H1 (cell line): Measurements from ENCODE around the gene MUC5B. TPM values are rescaled to one million over a fixed set of nuclear protein-coding genes. Genes with fewer than 3 reads are reported as not detected.

Experiments used
- CTCF ChIA-PET: fragments of 300-600 bp; sonication (Branson Sonifier 250); formaldehyde crosslinking; loops from one replicate; lab custom pipeline; 2021; ENCODE audit not compliant: partially characterized antibody; lab: Charles Lee
- POLR2A ChIA-PET: fragments of 300-600 bp; sonication (Branson Sonifier 250); formaldehyde crosslinking; loops from one replicate; lab custom pipeline; 2021; ENCODE audit warnings: inconsistent platforms; ENCODE audit not compliant: partially characterized antibody; lab: Charles Lee
- DNase-seq, 2 experiments: peaks; one replicate each; pipeline versions ENCODE4 v3.0.0 to v3.0.0-alpha.2; 2010 to 2022; ENCODE audit warnings: low spot score in 2 of 2, low read depth in 1 of 2, mixed read lengths in 1 of 2
- FAIRE-seq: peaks from 2 replicates; lab custom pipeline; 2011; peaks lifted over from hg19 to GRCh38; lab: Jason Lieb, UNC
- H2AFZ ChIP-seq: 2 replicates; pipeline ENCODE4 v1.8.1; 2012; ENCODE audit warnings: low read length, inconsistent platforms
- H2AK5ac ChIP-seq: 2 replicates; pipeline ENCODE4 v1.6.1; 2013; ENCODE audit warnings: low read depth, low read length
- H2BK120ac ChIP-seq: replicated peaks from 2 replicates; pipeline ENCODE3; 2013; ENCODE audit warnings: low read depth, low read length, inconsistent platforms
- H2BK12ac ChIP-seq: 2 replicates; pipeline ENCODE4 v1.6.1; 2013; ENCODE audit warnings: low read depth, low read length
- H2BK15ac ChIP-seq: 2 replicates; pipeline ENCODE4 v1.6.1; 2013; ENCODE audit warnings: low read length
- H2BK20ac ChIP-seq: 2 replicates; pipeline ENCODE4 v1.6.1; 2013; ENCODE audit warnings: low read length
- H2BK5ac ChIP-seq: 2 replicates; pipeline ENCODE4 v1.6.1; 2013; ENCODE audit warnings: low read depth, low read length
- H3K14ac ChIP-seq: 2 replicates; pipeline ENCODE4 v1.6.1; 2013; ENCODE audit warnings: inconsistent platforms; ENCODE audit not compliant: insufficient read length
- H3K18ac ChIP-seq: 2 replicates; pipeline ENCODE4 v1.6.1; 2013; ENCODE audit warnings: low read length; ENCODE audit errors: extremely low read depth
- H3K23ac ChIP-seq: 2 replicates; pipeline ENCODE4 v1.6.1; 2013; ENCODE audit warnings: inconsistent platforms; ENCODE audit not compliant: insufficient read length
- H3K23me2 ChIP-seq: 2 replicates; pipeline ENCODE4 v1.6.1; 2013; ENCODE audit warnings: low read depth, low read length
- H3K27ac ChIP-seq: 2 replicates; pipeline ENCODE4 v1.6.1; 2011; ENCODE audit warnings: low read depth, low read length, inconsistent platforms
- H3K27me3 ChIP-seq, 4 experiments: replicated peaks in 1 of 4; 1 replicate in 1 of 4; 2 replicates in 3 of 4; pipeline versions ENCODE4 v1.6.1 to v1.8.1; 2011 to 2013; ENCODE audit warnings: low read length in 3 of 4, mild to moderate bottlenecking in 3 of 4, inconsistent platforms in 2 of 4, mixed read lengths in 2 of 4, moderate library complexity in 1 of 4; ENCODE audit not compliant: control insufficient read depth in 3 of 4, insufficient read depth in 3 of 4; ENCODE audit errors: extremely low read depth in 1 of 4
- H3K36me3 ChIP-seq, 4 experiments: 2 replicates each; pipeline versions ENCODE4 v1.6.1 to v1.8.1; 2011 to 2013; ENCODE audit warnings: mild to moderate bottlenecking in 4 of 4, low read length in 3 of 4, moderate library complexity in 2 of 4, control low read depth in 1 of 4, inconsistent platforms in 1 of 4; ENCODE audit not compliant: insufficient read depth in 4 of 4, control insufficient read depth in 2 of 4
- H3K4ac ChIP-seq: replicated peaks from 2 replicates; pipeline ENCODE3; 2013; ENCODE audit warnings: low read length, low read depth, mixed read lengths, inconsistent platforms; ENCODE audit not compliant: insufficient read length
- H3K4me1 ChIP-seq, 4 experiments: replicated peaks in 1 of 4; 1 replicate in 1 of 4; 2 replicates in 3 of 4; pipeline versions ENCODE4 v1.6.1 to v1.8.1; 2011 to 2013; ENCODE audit warnings: low read length in 3 of 4, inconsistent platforms in 2 of 4, mixed read lengths in 1 of 4; ENCODE audit not compliant: insufficient read depth in 4 of 4, control insufficient read depth in 3 of 4
- H3K4me2 ChIP-seq, 2 experiments: 2 replicates each; pipeline versions ENCODE4 v1.6.1 to v1.8.1; 2011 to 2013; ENCODE audit warnings: low read depth in 2 of 2, low read length in 2 of 2, control low read depth in 1 of 2, inconsistent platforms in 1 of 2, mild to moderate bottlenecking in 1 of 2; ENCODE audit not compliant: insufficient read depth in 1 of 2
- H3K4me3 ChIP-seq, 4 experiments: fragments of 200-600, 300-600 bp in 1 of 4; sonication (generic), shearing (Covaris generic), sonication (Bioruptor Twin) in 1 of 4; 2 replicates each; pipeline versions ENCODE4 v1.5.1 to v1.8.1; 2011 to 2016; ENCODE audit warnings: low read length in 4 of 4, low read depth in 3 of 4, control low read depth in 2 of 4, inconsistent platforms in 2 of 4, mild to moderate bottlenecking in 2 of 4, mixed read lengths in 1 of 4, moderate library complexity in 1 of 4; ENCODE audit not compliant: insufficient read depth in 2 of 4; ENCODE audit errors: extremely low read depth in 1 of 4
- H3K56ac ChIP-seq: replicated peaks from 2 replicates; pipeline ENCODE3; 2013; ENCODE audit warnings: low read depth, mild to moderate bottlenecking, mixed read lengths, low read length, inconsistent platforms; ENCODE audit not compliant: insufficient read length
- H3K79me1 ChIP-seq: 2 replicates; pipeline ENCODE4 v1.6.1; 2013; ENCODE audit warnings: low read depth, low read length, control low read depth
- H3K79me2 ChIP-seq, 2 experiments: 2 replicates each; pipeline versions ENCODE4 v1.6.1 to v1.8.1; 2012 to 2013; ENCODE audit warnings: low read length in 2 of 2, mild to moderate bottlenecking in 2 of 2, inconsistent platforms in 1 of 2; ENCODE audit not compliant: insufficient read depth in 2 of 2, control insufficient read depth in 1 of 2
- H3K9ac ChIP-seq, 4 experiments: replicated peaks in 1 of 4; 1 replicate in 1 of 4; 2 replicates in 3 of 4; pipeline versions ENCODE4 v1.6.1 to v1.8.1; 2011 to 2013; ENCODE audit warnings: low read depth in 3 of 4, low read length in 3 of 4, control low read depth in 2 of 4, mild to moderate bottlenecking in 2 of 4, moderate library complexity in 2 of 4, inconsistent platforms in 1 of 4; ENCODE audit errors: extremely low read depth in 1 of 4
- H3K9me3 ChIP-seq, 2 experiments: 2 replicates each; pipeline versions ENCODE4 v1.6.1 to v1.8.1; 2012 to 2013; ENCODE audit warnings: mild to moderate bottlenecking in 2 of 2, moderate library complexity in 2 of 2, control low read depth in 1 of 2, inconsistent platforms in 1 of 2, low read depth in 1 of 2, low read length in 1 of 2, mixed read lengths in 1 of 2; ENCODE audit not compliant: insufficient read depth in 2 of 2
- H4K20me1 ChIP-seq, 2 experiments: replicated peaks in 1 of 2; 2 replicates each; pipeline versions ENCODE3 to v1.8.1; 2011 to 2013; ENCODE audit warnings: inconsistent platforms in 2 of 2, low read length in 2 of 2, mild to moderate bottlenecking in 1 of 2; ENCODE audit not compliant: insufficient read depth in 2 of 2, control insufficient read depth in 1 of 2
- H4K5ac ChIP-seq: 2 replicates; pipeline ENCODE4 v1.6.1; 2013; ENCODE audit warnings: low read length, low read depth, mixed read lengths, inconsistent platforms; ENCODE audit not compliant: insufficient read length
- H4K8ac ChIP-seq: 2 replicates; pipeline ENCODE4 v1.8.0; 2013; ENCODE audit warnings: mild to moderate bottlenecking, moderate library complexity, low read length, inconsistent platforms; ENCODE audit not compliant: insufficient read depth; ENCODE audit errors: extremely low read depth
- H4K91ac ChIP-seq: replicated peaks from 2 replicates; pipeline ENCODE3; 2013; ENCODE audit warnings: low read length, mixed read lengths, inconsistent platforms; ENCODE audit not compliant: insufficient read length
- CBX5 ChIP-seq: fragments of 300-800, 300-1000 bp; sonication (generic); IDR thresholded peaks from 2 replicates; pipeline ENCODE4 v1.7.1; 2016; ENCODE audit warnings: antibody characterized with exemption, low read length, low read depth
- E2F6 ChIP-seq: IDR thresholded peaks from 2 replicates; pipeline ENCODE4 v1.6.1; 2012; ENCODE audit warnings: inconsistent platforms
- GABPA ChIP-seq: IDR thresholded peaks from 2 replicates; pipeline ENCODE4 v1.6.1; 2011; ENCODE audit warnings: mild to moderate bottlenecking, low read length, moderate library complexity, borderline replicate concordance; ENCODE audit not compliant: insufficient read depth
- GTF2F1 ChIP-seq: IDR thresholded peaks from 2 replicates; pipeline ENCODE4 v1.6.1; 2012; ENCODE audit warnings: low read depth, low read length, improper control_type of control experiment, borderline replicate concordance
- MAX ChIP-seq: IDR thresholded peaks from 2 replicates; pipeline ENCODE4 v1.6.1; 2012; ENCODE audit warnings: inconsistent platforms
- POLR2A ChIP-seq, 2 experiments: IDR thresholded peaks; 1 replicate in 1 of 2; 2 replicates in 1 of 2; pipeline ENCODE4 v1.6.1; 2011; ENCODE audit warnings: low read depth in 2 of 2, low read length in 2 of 2, mild to moderate bottlenecking in 2 of 2; ENCODE audit errors: control extremely low read depth in 1 of 2
- POLR2AphosphoS5 ChIP-seq: IDR thresholded peaks from 2 replicates; pipeline ENCODE4 v1.6.1; 2011; ENCODE audit warnings: low read depth, low read length
- RNF2 ChIP-seq: fragments of 200-900, 300-1000 bp; sonication (generic); IDR thresholded peaks from 2 replicates; pipeline ENCODE4 v1.7.1; 2016; ENCODE audit warnings: borderline replicate concordance, low read depth, mild to moderate bottlenecking, antibody characterized with exemption, low read length; ENCODE audit not compliant: poor library complexity, severe bottlenecking; ENCODE audit errors: missing control alignments
- RXRA ChIP-seq: IDR thresholded peaks from 2 replicates; pipeline ENCODE4 v1.6.1; 2011; ENCODE audit warnings: low read depth, mild to moderate bottlenecking, low read length, moderate library complexity; ENCODE audit not compliant: insufficient read depth
- SAP30 ChIP-seq: fragments of 300-600 bp; sonication (generic); IDR thresholded peaks from 2 replicates; pipeline ENCODE4 v1.7.1; 2012; ENCODE audit warnings: low read length, moderate library complexity, mild to moderate bottlenecking, inconsistent platforms; ENCODE audit not compliant: insufficient read depth, insufficient replicate concordance
- SIX5 ChIP-seq: IDR thresholded peaks from 2 replicates; pipeline ENCODE4 v1.6.1; 2011; ENCODE audit warnings: mild to moderate bottlenecking, low read depth, low read length
- SUZ12 ChIP-seq: fragments of 200-600 bp; sonication (generic); IDR thresholded peaks from 2 replicates; pipeline ENCODE4 v1.6.1; 2012; ENCODE audit warnings: mild to moderate bottlenecking, inconsistent platforms, low read length, moderate library complexity, mixed read lengths
- WGBS, 2 experiments: shearing (Covaris generic) in 1 of 2; methylation state at CpG; one replicate each; pipeline versions ENCODE4 v1.1.6 to v1.1.7; 2013 to 2015; ENCODE audit warnings: low lambda C conversion rate in 2 of 2, mixed read lengths in 2 of 2, inconsistent platforms in 1 of 2, low coverage in 1 of 2, missing lambda C conversion rate in 1 of 2; ENCODE audit not compliant: insufficient replicate concordance in 2 of 2, insufficient coverage in 1 of 2, insufficient read length in 1 of 2; ENCODE audit errors: extremely low coverage in 1 of 2, missing lambda C conversion rate in 1 of 2; 5-methylcytosine and 5-hydroxymethylcytosine counted together
- polyA plus RNA-seq, 7 experiments: library from polyadenylated mRNA; depleted of rRNA in 3 of 7; stranded (reverse) in 5 of 7; unstranded in 2 of 7; fragments of >200 nt in 5 of 7; fragments of 200-250 nt in 2 of 7; gene quantifications; 1 replicate in 5 of 7; 2 replicates in 1 of 7; 4 replicates in 1 of 7; pipeline versions ENCODE4 v1.2.1 to v1.2.3, GENCODE V29; 2011 to 2013; ENCODE audit warnings: missing spikeins in 2 of 7, mixed read lengths in 2 of 7
- total RNA-seq: library from RNA; stranded (reverse); fragmentation: NEBNext Ultra II Directional; extraction: Animal tissue kit (Norgen Biotek cat#: 25700); gene quantifications from 2 replicates; pipeline ENCODE4 v1.2.1, GENCODE V29; 2021

The MUC5B gene
- total and polyA plus RNA-seq, 2 of the 8 experiments (the other 6 are each of a cell fraction or from before 2014, with no cell fraction given), result 0.02 to 0.03 TPM

- peaks cover 0 to 2% (median 0%) of the 10 kb centered on the region in 4 experiments; a peak in 1 of 7 replicates for H3K27me3 ChIP-seq
- no peak overlapping the region for H2BK15ac ChIP-seq
- no peak overlapping the region for H2BK120ac ChIP-seq
- no peaks in the 10 kb centered on the region for H4K20me1 ChIP-seq
- H3K9me3 ChIP-seq, result no peaks in the 10 kb centered on the region; a peak in 1 of 4 replicates
- no peak overlapping the region for H3K9ac ChIP-seq
- no peaks in the 10 kb centered on the region for H3K79me1 ChIP-seq
- DNase-seq (no peak), FAIRE-seq (no peak)
- no peak overlapping the region for H3K14ac ChIP-seq
- WGBS, 2 experiments, result 76% methylated on average over 15 of the region's 18 CpGs; no CpG with 5 or more reads in 1 of the 2 experiments
- H4K5ac ChIP-seq, result no peak overlapping the region
- POLR2A ChIA-PET, result interaction anchor here (1.5 kb wide), 1 partner anchor 149 kb away, joined by 3 read pairs; no protein-coding TSS in a partner anchor
- no peak overlapping the region for H3K27ac ChIP-seq
- CTCF ChIA-PET, result interaction anchor here (0.9 to 1.3 kb wide), 3 partner anchors 19 to 126 kb away, joined by 3 to 5 read pairs (median 4); no protein-coding TSS in a partner anchor
- no peak overlapping the region for H3K56ac ChIP-seq
- no peak overlapping the region for H2BK20ac ChIP-seq
- no peaks in the 10 kb centered on the region; the same call in 1 of the 2 replicates for H3K23me2 ChIP-seq
- no peaks in the 10 kb centered on the region for H3K36me3 ChIP-seq
- H2BK5ac ChIP-seq, result no peak overlapping the region
- H4K8ac ChIP-seq, result no peak overlapping the region
- H3K4me3 ChIP-seq, result no peak overlapping the region
- no peaks in the 10 kb centered on the region; a peak in 1 of 7 replicates for H3K4me1 ChIP-seq
- H3K23ac ChIP-seq, result no peak overlapping the region
- H3K4me2 ChIP-seq, result no peak overlapping the region
- H3K79me2 ChIP-seq, result no peaks in the 10 kb centered on the region
- H3K4ac ChIP-seq, result no peak overlapping the region
- no peak overlapping the region for H2AK5ac ChIP-seq
- H2BK12ac ChIP-seq, result no peak overlapping the region
- no peak overlapping the region for H2AFZ ChIP-seq
- H3K18ac ChIP-seq, result no peak overlapping the region
- no peak overlapping the region for H4K91ac ChIP-seq
- no peak for TF ChIP-seq GABPA
- TF ChIP-seq SUZ12, result no peak
- TF ChIP-seq SIX5, result no peak
- no peak for TF ChIP-seq POLR2A (IDR thresholded peaks at IDR 0.05; ENCODE audit: control extremely low read depth in 1 of 2, low read depth in 2 of 2, low read length in 2 of 2)
- no peak for TF ChIP-seq SAP30
- no peak for TF ChIP-seq RXRA
- TF ChIP-seq POLR2AphosphoS5, result no peak
- no peak for TF ChIP-seq CBX5
- no peak for TF ChIP-seq GTF2F1
- TF ChIP-seq E2F6, result no peak
- TF ChIP-seq MAX, result no peak
- TF ChIP-seq RNF2, result no peak
Measured at GRCh38 chr11:1202154-1202775, 20.6 kb upstream of the MUC5B start.
